Ishikawa (cell line): Measurements from ENCODE around the gene WDR46.
A peak's percentile ranks its signal among the peaks of the same experiment; 100 is the strongest.

Source experiments
- CEBPB ChIP-seq: IDR thresholded peaks from 2 replicates; pipeline ENCODE4 v1.6.1; 2012
- CREB1 ChIP-seq: IDR thresholded peaks from 2 replicates; pipeline ENCODE4 v1.6.1; 2012; ENCODE audit warnings: low read depth
- EGR1 ChIP-seq: IDR thresholded peaks from 2 replicates; pipeline ENCODE4 v1.6.1; 2012
- EP300 ChIP-seq: IDR thresholded peaks from 2 replicates; pipeline ENCODE4 v1.6.1; 2012; ENCODE audit warnings: borderline replicate concordance
- FOXM1 ChIP-seq: IDR thresholded peaks from 2 replicates; pipeline ENCODE4 v1.6.1; 2012; ENCODE audit warnings: low read depth, borderline replicate concordance
- MAX ChIP-seq: IDR thresholded peaks from 2 replicates; pipeline ENCODE4 v1.6.1; 2012
- NFIC ChIP-seq: IDR thresholded peaks from 2 replicates; pipeline ENCODE4 v1.6.1; 2012
- RAD21 ChIP-seq: IDR thresholded peaks from 2 replicates; pipeline ENCODE4 v1.6.1; 2012; ENCODE audit warnings: low read depth
- REST ChIP-seq: IDR thresholded peaks from 2 replicates; pipeline ENCODE4 v1.6.1; 2012; ENCODE audit warnings: low read depth, mild to moderate bottlenecking
- TAF1 ChIP-seq: IDR thresholded peaks from 2 replicates; pipeline ENCODE4 v1.6.1; 2012; ENCODE audit warnings: low read depth, mild to moderate bottlenecking
- TCF12 ChIP-seq: IDR thresholded peaks from 2 replicates; pipeline ENCODE4 v1.6.1; 2012; ENCODE audit warnings: low read depth
- TEAD4 ChIP-seq: IDR thresholded peaks from 2 replicates; pipeline ENCODE4 v1.6.1; 2012
- USF1 ChIP-seq: IDR thresholded peaks from 2 replicates; pipeline ENCODE4 v1.6.1; 2012
- YY1 ChIP-seq: IDR thresholded peaks from 2 replicates; pipeline ENCODE4 v1.6.1; 2012; ENCODE audit warnings: low read depth
- ZBTB7A ChIP-seq: IDR thresholded peaks from 2 replicates; pipeline ENCODE4 v1.6.1; 2012; ENCODE audit warnings: low read depth

The WDR46 gene

GRCh38 chr6:33251395-33252012 is 37.5 kb downstream of the WDR46 start:
- TF ChIP-seq MAX = no peak
- TF ChIP-seq FOXM1 = no peak
- no peak for TF ChIP-seq ZBTB7A
- no peak for TF ChIP-seq TCF12

- TF ChIP-seq ZBTB7A = no peak
- no peak for TF ChIP-seq YY1
- TF ChIP-seq TAF1 = no peak
- TF ChIP-seq TCF12 = no peak
- no peak for TF ChIP-seq USF1
- TF ChIP-seq CEBPB = no peak
- TF ChIP-seq REST = no peak
- TF ChIP-seq NFIC = no peak
- TF ChIP-seq MAX = no peak
- no peak for TF ChIP-seq EGR1
- no peak for TF ChIP-seq EP300
- no peak for TF ChIP-seq FOXM1
- TF ChIP-seq CREB1 = no peak
- TF ChIP-seq RAD21 = no peak
- TF ChIP-seq TEAD4 = no peak
These were observed 38.3 kb downstream of the WDR46 start for GRCh38 chr6:33250731-33251130.

GRCh38 chr6:33249732-33250630 is 39.1 kb downstream of the WDR46 start:
- no peak for TF ChIP-seq CREB1
- 0 out of 2 replicates have a peak, but pooled peaks have one; percentile 5 for TF ChIP-seq TAF1

GRCh38 chr6:33248932-33249731 is 39.9 kb downstream of the WDR46 start:
- TF ChIP-seq NFIC = no peak; the same call in 1 of the 2 replicates
- no peak for TF ChIP-seq TCF12
- TF ChIP-seq ZBTB7A = no peak
- TF ChIP-seq TAF1 = peak; percentile 31; the same call in 1 of the 2 replicates
- TF ChIP-seq MAX = peak; percentile 47; the same call in 1 of the 2 replicates
- TF ChIP-seq RAD21 = peak; percentile 12; the same call in 1 of the 2 replicates
- no peak for TF ChIP-seq FOXM1
- TF ChIP-seq CREB1 = peak; percentile 10; the same call in 1 of the 2 replicates
- peak; percentile 80 for TF ChIP-seq EGR1
- TF ChIP-seq EP300 = no peak; the same call in 1 of the 2 replicates
- no peak for TF ChIP-seq YY1
- peak; percentile 14; the same call in 1 of the 2 replicates for TF ChIP-seq TEAD4
- TF ChIP-seq USF1 = peak; percentile 12; the same call in 1 of the 2 replicates
- no peak for TF ChIP-seq CEBPB
- no peak for TF ChIP-seq REST

- TF ChIP-seq ZBTB7A (no peak), TEAD4 (no peak), EP300 (no peak), CREB1 (no peak), RAD21 (no peak), TAF1 (no peak)
These were observed 40.5 kb downstream of the WDR46 start for GRCh38 chr6:33248643-33248931.
